Activated CD8-positive, alpha-beta T cell treated with anti-CD3 and anti-CD28 coated beads for 36 hours (primary cell): Measurements from ENCODE around the gene ZBTB16. TPM values are rescaled to one million over a fixed set of nuclear protein-coding genes. Genes with fewer than 3 reads are reported as not detected.

Experiments used
- ATAC-seq: fragments of 200-7000 bp; cut with Tn5 transposase; one replicate; pipeline ENCODE4 v1.10.0; 2021; ENCODE audit warnings: mild to moderate bottlenecking, moderate library complexity
- CTCF ChIA-PET: fragments of 350-600 bp; sonication (Branson Sonifier 250); formaldehyde crosslinking; loops from one replicate; lab custom pipeline; 2021; ENCODE audit warnings: antibody characterized with exemption; lab: Charles Lee
- POLR2A ChIA-PET: fragments of 350-600 bp; sonication (Branson Sonifier 250); formaldehyde crosslinking; loops from one replicate; lab custom pipeline; 2021; ENCODE audit warnings: antibody characterized with exemption; lab: Charles Lee
- DNase-seq: peaks from one replicate; pipeline ENCODE4 v3.0.0-alpha.2; 2020
- H3K27ac Mint-ChIP-seq: one replicate; pipeline ENCODE4 v1.8.0; 2021; ENCODE audit warnings: mild to moderate bottlenecking, mixed read lengths
- H3K27me3 Mint-ChIP-seq: one replicate; pipeline ENCODE4 v1.8.0; 2021; ENCODE audit warnings: mixed read lengths
- H3K36me3 Mint-ChIP-seq: one replicate; pipeline ENCODE4 v1.8.0; 2021; ENCODE audit warnings: low read depth, mixed read lengths
- H3K4me1 Mint-ChIP-seq: one replicate; pipeline ENCODE4 v1.8.0; 2021; ENCODE audit warnings: low read depth, mixed read lengths
- H3K4me3 Mint-ChIP-seq: one replicate; pipeline ENCODE4 v1.8.0; 2021; ENCODE audit warnings: mild to moderate bottlenecking, moderate library complexity, mixed read lengths
- H3K9me3 Mint-ChIP-seq: one replicate; pipeline ENCODE4 v1.8.0; 2021; ENCODE audit warnings: mixed read lengths
- CTCF ChIP-seq: fragments of 200-600 bp; IDR thresholded peaks from one replicate; pipeline ENCODE4 v1.8.0; 2022; ENCODE audit warnings: antibody characterized with exemption, mild to moderate bottlenecking
- intact Hi-C: fragments of 100-400 bp; cut with micrococcal nuclease; formaldehyde crosslinking; loops from one replicate; pipeline ENCODE4 v1.10.0; 2022
- total RNA-seq, 2 experiments: library from RNA; stranded (reverse); gene quantifications; one replicate each; pipeline ENCODE4 v1.2.3, GENCODE V29; 2021

The ZBTB16 gene
- total RNA-seq, 2 experiments from 2014 or later: 9.5 to 10.1 TPM

- Mint-ChIP-seq H3K9me3 (no peaks in the 10 kb centered on the region), H3K27ac (no peak overlapping the region), H3K4me3 (no peak overlapping the region), H3K4me1 (no peaks in the 10 kb centered on the region), H3K36me3 (no peaks in the 10 kb centered on the region), H3K27me3 (peaks cover 3% of the 10 kb centered on the region)
- ATAC-seq (no peak), DNase-seq (no peak)
- intact Hi-C loops: no loop called here
- POLR2A ChIA-PET: interaction anchor here (0.6 kb wide), 1 partner anchor 116 kb away, joined by 3 read pairs; no protein-coding TSS in a partner anchor
- no peak for TF ChIP-seq CTCF
- CTCF ChIA-PET: no interaction called here
Observed at GRCh38 chr11:114017723-114018122, 41.8 kb upstream of the ZBTB16 start.

- H3K27ac Mint-ChIP-seq: no peak overlapping the region
- no peak for DNase-seq
- intact Hi-C loops: no loop called here
- ChIA-PET CTCF (no interaction called here), POLR2A (no interaction called here)
- H3K27me3 Mint-ChIP-seq: peaks cover 2% of the 10 kb centered on the region
- TF ChIP-seq CTCF: no peak
- no peaks in the 10 kb centered on the region for H3K4me1 Mint-ChIP-seq
- H3K36me3 Mint-ChIP-seq: no peaks in the 10 kb centered on the region
- ATAC-seq: no peak
- H3K4me3 Mint-ChIP-seq: no peak overlapping the region
- no peaks in the 10 kb centered on the region for H3K9me3 Mint-ChIP-seq
Observed at GRCh38 chr11:114019046-114019445, 40.5 kb upstream of the ZBTB16 start.

- POLR2A ChIA-PET: no interaction called here
- no peaks in the 10 kb centered on the region for H3K4me1 Mint-ChIP-seq
- no peak overlapping the region for H3K27ac Mint-ChIP-seq
- intact Hi-C loops: no loop called here
- TF ChIP-seq CTCF: no peak
- H3K4me3 Mint-ChIP-seq: no peak overlapping the region
- H3K9me3 Mint-ChIP-seq: no peaks in the 10 kb centered on the region
- no peak for ATAC-seq
- H3K36me3 Mint-ChIP-seq: no peaks in the 10 kb centered on the region
- CTCF ChIA-PET: no interaction called here
- no peak for DNase-seq
- peaks cover under 1% of the 10 kb centered on the region for H3K27me3 Mint-ChIP-seq
Observed at GRCh38 chr11:114019574-114019973, 39.9 kb upstream of the ZBTB16 start.

- no peak for ATAC-seq
- POLR2A ChIA-PET: no interaction called here
- H3K4me3 Mint-ChIP-seq: no peak overlapping the region
- no peaks in the 10 kb centered on the region for H3K27me3 Mint-ChIP-seq
- CTCF ChIA-PET: interaction anchor here (1.4 to 15.5 kb wide), 3 partner anchors 10 to 236 kb away, joined by 3 to 210 read pairs (median 4); no protein-coding TSS in a partner anchor
- intact Hi-C loops: no loop called here
- H3K4me1 Mint-ChIP-seq: peaks cover 3% of the 10 kb centered on the region
- no peak for DNase-seq
- H3K9me3 Mint-ChIP-seq: no peaks in the 10 kb centered on the region
- no peak overlapping the region for H3K27ac Mint-ChIP-seq
- no peaks in the 10 kb centered on the region for H3K36me3 Mint-ChIP-seq
- TF ChIP-seq CTCF: no peak
Observed at GRCh38 chr11:114025329-114025907, 34.1 kb upstream of the ZBTB16 start.

GRCh38 chr11:114026355-114026754, 33.2 kb upstream of the ZBTB16 start:
- ATAC-seq (peak; percentile 60), DNase-seq (peak; percentile 57)
- intact Hi-C loops: no loop called here
- peak; percentile 20 for TF ChIP-seq CTCF
- Mint-ChIP-seq H3K9me3 (no peaks in the 10 kb centered on the region), H3K27ac (no peak overlapping the region), H3K36me3 (no peaks in the 10 kb centered on the region), H3K4me1 (peaks cover 3% of the 10 kb centered on the region), H3K4me3 (no peak overlapping the region), H3K27me3 (no peaks in the 10 kb centered on the region)
- POLR2A ChIA-PET: no interaction called here
- CTCF ChIA-PET: interaction anchor here (1.0 to 15.5 kb wide), 5 partner anchors 9 to 235 kb away, joined by 3 to 210 read pairs (median 3); no protein-coding TSS in a partner anchor
